Activated CD4-positive, alpha-beta T cell treated with anti-CD3 and anti-CD28 coated beads for 48 hours (primary cell): ENCODE results near the gene GSTA3.
"Not testable (repeated sequence)": the region's sequence is repeated elsewhere in the genome, so short reads cannot be mapped to it uniquely, and the experiment has no call there.

Source experiments
- DNase-seq: peaks from one replicate; pipeline ENCODE4 v3.0.0-alpha.2; 2020

Gene GSTA3

DNA sequence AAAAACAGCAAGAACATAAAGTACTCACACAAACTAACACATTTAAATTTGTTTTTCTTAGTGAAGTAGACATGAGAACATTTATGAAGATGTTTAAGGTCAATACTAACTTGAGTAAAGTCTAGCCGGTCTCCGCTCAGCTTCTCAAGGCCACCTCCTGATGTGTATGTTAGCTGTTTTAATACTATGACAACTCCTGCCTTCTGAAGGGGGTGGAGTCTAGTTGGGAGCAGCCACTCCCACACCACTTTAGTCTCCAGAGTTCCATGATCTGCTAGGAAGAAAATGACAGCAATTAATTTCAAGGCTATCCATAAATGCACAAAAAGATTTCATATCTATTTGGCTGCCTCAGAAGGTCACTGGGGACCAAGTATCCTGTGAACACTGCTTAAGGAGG lies at the start of gene GSTA3:
TSS of gene GSTA3 (minus strand) at position 168 of the 400 bp plus-strand sequence. CDS start 3,864 bp downstream, outside the sequence.
- no peak for DNase-seq

DNA sequence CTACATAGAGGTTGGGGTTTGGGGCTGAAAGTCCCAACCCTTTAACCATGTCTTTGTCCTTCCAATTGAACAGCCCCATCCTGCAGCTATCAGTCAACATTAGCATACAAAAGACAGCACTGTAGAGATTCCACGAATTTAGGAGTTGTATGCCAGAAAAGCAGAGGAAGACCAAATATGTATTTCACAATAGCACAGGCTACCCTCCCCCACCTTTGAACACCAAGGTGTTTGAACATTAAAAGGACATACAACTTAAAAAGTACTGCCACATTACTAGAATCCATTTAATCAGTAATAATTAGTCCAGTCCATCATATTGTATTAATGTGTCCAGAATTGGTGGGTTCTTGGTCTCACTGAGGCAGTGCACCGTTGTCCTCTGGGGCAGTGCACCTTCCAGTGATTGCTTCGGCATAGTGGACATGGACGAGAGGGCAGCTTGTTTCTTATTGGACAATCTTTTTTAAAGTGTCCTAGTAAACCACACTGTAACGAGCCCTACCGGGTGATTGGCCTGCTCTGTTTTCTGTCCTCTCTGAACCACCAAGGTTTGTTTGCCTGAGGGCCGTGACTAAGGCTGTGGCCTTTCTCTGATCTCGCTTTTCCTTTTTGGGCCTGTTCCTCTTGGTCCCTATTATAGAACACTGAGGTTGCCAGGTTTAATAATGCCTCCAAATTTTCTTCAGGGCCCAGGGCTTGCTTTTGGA lies 49.2 kb upstream of the GSTA3 start:
- no peak for DNase-seq

DNA sequence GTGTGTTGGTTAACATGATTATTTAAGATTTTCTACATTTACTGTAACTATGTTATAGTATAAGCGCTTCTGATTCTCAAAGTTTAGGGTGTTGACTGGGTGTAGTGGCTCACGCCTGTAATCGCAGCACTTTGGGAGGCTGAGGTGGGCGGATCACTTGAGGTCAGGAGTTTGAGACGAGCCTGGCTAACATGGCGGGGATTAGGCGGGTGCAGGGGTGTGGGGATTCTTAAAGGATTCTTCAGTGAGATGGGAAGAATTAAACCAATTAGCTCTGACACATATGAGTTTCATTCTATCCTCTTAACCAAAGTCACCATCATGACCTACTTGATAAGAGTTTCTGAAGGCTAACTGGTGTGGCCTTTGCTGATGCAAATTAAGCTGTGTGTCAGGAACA lies 46.4 kb upstream of the GSTA3 start:
- DNase-seq: no peak

DNA sequence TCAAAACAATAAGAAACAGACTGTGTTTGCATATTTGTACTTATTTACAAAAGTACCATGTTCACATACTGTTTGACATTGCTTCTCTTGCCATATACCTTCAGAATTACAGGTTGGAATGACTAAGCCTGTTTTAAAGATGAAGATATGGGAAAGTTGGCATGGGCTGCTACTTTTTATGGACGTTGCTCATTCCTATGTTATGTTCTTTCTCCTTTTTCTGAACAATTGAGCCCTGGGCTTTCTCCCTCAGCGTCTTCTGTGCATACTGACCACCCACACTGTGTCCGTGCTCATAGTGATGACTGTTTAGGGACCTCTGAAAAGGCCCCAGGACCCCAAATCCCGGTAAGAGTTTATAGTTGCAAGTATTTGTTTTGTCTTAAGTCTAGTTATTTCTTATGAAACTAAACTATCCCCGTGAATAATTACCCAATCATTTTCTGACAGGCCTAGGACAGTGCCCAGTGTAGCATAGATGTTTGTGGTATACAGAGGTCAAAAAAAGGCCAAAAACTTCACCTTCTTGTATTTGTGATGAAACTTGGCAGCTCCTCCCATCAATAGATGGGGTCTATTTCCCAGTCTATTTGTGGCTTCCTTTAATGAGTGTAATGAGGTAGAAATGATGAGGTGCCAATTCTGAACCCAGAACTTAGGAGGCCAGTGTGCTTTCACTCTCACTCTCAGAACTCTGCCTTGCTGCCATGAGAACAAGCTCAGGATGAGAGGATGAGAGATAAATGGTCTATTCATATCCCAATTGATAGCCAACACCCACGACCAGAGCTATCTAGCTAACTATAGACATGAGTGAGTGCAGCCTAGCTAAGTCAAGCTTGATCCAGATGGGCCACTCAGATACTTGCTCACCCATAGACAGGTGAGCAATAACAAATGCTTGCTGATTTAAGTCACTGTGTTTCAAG lies 44.7 kb upstream of the GSTA3 start:
- no peak for DNase-seq

DNA sequence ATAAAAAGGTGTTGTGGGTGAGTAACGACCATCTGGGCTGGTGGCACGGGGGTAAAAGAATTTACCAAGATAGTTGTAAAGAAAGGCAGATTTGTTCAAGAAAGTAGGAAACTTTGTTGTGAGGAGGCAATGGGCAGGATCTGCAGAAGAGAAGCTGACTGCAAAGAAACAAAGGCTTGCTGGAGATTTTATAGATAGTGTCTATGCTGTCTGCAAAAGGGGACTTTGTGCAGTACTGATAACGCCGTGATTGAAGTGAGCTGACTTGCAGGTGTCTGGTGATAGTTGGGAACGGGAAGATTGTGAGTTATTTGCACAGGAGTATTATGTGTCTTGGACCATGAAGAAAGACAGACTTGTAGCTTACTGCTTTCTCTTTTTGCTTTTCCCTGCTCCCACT lies 36.8 kb upstream of the GSTA3 start:
- no peak for DNase-seq

DNA sequence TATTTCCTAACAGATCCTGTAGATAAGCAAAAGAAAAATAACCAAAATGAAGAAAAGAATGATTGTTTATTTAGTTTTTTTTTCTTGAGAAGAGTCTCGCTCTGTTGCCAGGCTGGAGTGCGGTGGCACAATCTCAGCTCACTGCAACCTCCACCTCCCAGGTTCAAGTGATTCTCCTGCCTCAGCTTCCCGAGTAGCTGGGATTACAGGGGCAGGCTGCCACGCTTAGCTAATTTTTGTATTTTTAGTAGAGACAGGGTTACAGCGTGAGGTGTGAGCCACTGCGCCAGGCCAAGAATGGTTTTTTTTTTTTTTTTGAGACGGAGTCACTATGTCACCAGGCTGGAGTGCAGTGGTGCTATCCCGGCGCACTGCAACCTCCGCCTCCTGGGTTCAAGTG lies 33.3 kb upstream of the GSTA3 start:
- not testable (repeated sequence) for DNase-seq

DNA sequence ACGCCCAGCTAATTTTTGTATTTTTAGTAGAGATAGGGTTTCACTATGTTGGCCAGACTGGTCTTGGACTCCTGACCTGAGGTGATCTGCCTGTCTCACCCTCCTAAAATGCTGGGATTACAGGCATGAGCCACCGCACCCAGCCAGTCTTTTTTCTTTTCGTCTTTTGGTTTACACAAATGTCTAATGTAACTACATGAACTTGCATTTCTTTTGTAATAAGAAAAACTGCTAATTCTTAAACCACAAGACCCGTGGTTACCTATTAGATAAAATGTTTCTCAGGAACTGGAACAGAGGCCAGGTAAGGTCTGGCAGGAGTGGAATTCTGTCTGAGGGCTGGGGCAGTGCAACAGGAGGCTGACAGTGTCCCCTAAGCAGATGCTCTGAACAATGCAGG lies 32.7 kb upstream of the GSTA3 start:
- no peak for DNase-seq

DNA sequence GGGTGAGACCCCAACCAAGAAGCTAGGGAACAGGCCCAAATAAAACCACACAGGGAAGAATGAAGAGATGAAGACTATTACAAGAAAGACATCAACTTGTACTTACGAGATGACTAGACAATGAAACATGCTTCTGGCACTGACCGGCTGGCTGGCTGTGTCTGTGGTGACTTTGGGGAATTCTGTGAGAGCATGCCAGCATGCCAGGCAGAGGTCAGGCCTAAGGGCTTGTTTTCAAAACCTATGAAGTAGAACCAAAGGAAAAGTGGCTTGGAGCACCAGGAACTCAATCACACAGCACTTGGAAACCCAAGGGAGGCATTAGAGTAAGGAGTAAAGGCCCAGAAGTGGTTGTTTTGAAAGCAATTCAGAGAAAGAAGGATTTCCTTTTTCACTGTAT lies 28.4 kb upstream of the GSTA3 start:
- no peak for DNase-seq

DNA sequence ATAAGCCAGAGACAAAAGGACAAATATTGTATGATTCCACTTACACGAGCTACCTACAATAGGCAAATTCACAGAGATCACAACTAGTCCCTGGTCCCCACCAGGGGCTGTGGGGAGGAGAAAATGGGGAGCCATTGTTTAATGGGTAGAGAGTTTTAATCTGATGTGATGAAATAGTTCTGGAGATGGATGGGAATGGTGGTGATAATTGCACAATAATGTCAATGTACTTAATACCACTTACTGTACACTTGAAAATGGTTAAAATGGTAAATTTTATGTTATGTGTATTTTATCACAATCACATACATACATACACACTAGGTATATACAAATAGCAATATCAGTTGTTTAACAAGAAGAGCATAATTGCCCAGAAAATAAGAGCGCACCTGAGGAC lies 24.3 kb upstream of the GSTA3 start:
- no peak for DNase-seq

DNA sequence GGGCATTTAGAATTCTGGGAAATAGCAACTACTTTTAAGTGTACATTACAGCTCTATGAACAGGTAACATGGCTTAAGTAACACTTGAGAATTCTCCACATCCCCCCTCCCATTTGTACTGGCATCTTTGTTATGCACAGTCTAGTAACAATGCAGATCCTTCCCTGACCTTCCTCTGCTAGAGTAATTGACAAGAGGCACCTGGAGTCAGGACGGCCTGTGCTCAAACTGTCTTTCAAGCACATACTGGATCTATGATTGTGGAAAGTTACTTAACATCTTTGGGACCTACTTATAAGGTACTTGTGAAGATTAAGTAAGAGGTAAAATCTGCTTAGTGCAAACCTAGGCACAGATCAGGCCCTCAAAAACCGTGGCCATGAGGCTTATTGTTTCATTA lies 21.9 kb upstream of the GSTA3 start:
- DNase-seq: no peak

DNA sequence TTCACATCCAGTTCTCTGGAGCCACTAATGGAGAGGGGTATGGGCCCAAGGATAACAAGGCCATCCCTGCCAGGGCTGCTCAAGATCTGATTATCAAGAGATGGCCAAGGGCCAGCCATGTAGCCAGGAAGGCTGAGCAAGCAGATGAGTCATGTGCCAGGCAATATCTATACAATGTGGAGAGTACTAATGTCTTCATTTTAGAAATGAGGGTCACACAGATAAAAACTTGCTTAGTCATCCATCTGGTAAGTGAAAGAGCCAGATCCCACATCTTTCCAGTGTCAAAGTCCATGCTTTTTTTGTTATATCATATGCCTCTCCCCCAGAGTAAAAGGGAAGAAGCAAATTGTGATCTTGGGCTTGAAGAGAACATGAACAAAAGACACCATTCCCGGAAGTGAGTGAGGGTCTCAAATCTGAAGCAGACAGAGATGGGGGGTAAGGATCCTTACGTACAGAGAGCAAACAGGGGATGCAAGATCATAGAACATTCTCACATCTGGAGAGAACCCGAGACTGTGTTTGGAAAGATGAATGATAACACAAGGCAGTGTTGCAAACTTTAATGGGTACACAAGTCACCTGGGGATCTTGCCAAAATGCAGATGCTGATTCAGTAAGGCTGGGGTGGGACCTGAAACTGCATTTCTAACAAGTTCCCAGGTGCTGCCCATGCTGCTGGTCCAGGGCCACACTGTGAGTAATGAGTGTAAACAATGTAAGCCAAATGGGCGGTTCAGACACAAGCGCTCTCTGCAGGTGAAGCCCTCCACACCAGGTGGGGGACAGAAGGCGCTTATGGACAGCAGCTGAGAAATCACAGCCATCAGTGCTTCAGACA lies 20.0 kb upstream of the GSTA3 start:
- no peak for DNase-seq

DNA sequence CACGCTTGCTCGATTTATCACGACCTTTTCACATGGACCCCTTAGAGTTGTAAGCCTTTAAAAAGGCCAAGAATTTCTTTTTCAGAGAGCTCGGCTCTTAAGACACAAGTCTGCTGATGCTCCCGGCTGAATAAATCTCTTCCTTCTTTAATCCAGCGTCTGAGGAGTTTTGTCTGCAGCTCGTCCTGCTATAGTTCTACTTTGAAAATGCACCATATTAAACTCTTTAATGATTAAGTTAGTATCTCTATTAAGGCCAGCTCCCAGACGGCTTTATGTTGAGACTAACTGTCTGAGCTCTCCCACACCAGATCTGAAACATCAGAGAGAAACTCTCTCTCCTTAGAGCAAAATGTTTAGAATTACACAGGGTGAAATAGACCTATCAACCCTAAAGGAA lies 18.0 kb upstream of the GSTA3 start:
- DNase-seq: no peak

DNA sequence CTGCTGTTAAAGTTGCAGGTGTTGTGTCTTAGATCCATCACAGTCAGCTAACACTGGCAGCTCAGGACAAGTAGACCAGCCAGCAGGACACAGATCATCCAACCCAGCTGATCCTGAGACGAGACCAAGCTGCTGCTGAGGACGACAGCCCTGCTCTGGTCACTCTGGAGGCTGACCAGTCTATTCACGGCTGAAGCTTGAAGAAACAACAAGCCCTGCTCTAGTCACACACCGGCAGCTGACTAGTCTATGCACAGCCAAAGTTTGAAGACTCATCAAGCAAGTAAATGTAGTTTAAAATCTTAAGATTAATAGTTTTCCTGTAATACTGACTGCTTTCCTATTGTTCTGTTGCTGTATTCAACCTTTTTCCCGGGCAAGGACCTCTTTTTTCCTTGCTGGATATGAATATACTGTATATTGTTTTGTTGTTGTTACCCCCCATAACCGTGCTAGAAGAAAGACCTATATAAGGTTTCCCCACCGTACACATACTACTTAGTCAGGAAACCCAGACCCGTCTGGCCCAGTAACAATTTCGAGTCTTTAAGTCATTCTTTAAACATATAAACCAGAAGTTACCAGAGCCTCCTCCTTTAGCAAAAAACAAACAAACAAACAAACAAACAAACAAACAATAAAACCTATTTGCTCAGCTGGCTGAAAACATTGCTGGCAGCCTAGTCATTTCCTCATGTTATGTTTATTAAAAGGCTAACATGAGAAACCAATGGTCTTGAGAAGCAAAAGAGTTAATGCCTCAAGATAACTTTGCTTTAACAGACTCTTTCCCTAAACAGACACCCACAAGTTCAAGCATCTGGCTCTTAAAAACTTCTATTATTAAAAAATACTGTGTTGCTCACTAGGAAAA lies 16.7 kb upstream of the GSTA3 start:
- no peak for DNase-seq

DNA sequence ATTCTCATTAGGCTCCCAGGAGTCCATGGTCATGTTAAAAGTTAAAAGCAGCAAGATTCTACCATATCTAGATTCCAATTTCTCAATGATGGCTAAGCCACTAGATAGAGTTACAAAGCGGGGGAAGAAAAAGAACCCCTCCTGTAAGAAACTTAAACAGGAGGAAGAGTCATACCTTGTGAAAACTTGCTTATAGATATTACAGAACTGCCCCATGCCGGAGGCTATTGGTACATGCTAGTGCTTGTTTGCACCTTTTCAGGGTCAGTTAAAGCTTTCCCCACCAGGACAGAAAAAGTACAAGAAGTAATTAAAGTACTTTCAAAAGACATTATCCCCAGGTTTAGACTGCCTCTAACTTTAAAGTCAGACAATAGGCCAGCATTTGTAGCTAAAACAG lies 15.5 kb upstream of the GSTA3 start:
- DNase-seq: no peak

DNA sequence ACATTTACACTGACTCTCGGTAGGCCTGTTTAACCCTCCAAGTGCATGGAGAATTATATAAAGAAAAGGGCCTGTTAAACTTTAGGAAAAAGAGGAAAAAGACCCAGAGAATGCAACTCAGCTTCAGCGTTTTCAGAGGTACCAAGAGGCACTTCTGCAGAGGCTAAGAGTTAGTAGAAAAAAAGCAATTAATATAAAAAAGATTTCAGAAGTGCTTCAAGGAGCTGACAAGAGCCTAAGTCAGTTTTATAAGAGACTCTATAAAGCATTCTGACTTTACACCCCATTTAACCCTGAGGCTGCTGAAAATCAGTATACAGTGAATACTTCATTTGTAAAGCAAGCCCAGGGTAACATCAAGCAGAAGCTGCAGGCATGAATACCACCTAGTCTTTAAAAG lies 14.2 kb upstream of the GSTA3 start:
- not testable (repeated sequence) for DNase-seq

DNA sequence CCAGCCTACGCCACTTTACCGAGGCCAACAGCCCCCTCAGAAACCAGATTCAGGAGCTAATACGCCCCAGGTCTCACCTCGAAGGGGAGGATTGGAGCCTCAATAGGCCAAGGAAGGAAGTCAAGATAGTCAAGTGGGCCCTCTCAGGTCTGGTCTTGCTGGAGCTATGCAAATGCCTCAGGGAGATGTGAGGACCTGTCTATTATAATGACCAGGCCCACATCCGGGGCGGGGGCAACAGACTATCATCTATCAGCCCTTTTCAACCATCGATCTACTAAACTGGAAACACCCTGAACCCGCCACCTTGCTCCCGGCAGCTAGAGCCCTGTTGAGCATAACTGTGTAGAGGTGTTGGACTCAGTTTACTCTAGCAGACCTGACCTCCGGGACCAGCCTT lies 12.7 kb upstream of the GSTA3 start:
- no peak for DNase-seq

DNA sequence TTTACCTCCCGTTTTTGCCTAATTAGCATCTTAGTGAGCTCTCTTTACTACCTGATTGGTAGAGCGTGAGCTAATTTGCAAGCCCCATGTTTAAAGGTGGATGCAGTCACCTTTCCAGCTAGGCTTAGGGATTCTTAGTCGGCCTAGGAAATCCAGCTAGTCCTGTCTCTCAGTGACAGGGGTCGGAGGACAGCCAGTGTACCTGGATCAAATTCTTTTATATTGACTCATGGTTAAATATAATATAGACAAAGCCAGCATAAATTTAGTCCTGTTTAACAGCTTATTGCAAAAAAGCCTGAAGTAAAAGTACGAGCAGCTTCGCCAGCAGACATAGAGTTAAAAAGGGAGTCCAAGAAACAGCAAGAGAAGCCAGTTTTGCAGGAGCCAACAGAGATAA lies 12.2 kb upstream of the GSTA3 start:
- no peak for DNase-seq

DNA sequence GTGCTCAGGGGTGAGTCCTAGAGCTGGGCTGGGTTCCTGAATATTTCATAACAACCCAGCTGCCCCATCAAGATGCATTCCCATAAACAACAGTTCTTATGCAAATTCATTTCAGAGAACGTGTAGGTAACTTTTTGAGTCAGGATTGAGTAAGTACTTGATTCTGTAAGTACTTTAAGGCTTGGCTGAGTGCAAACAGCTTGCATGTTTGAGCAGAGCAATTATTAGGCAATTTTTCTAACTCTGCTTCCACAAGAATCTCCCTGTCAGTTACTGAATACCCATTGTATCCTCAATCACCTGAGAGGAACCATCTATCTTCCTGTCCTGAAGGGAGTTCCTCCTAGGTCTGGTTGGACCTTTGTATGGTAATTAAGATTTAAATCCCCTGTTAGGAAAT lies 10.0 kb upstream of the GSTA3 start:
- DNase-seq: not testable (repeated sequence)

DNA sequence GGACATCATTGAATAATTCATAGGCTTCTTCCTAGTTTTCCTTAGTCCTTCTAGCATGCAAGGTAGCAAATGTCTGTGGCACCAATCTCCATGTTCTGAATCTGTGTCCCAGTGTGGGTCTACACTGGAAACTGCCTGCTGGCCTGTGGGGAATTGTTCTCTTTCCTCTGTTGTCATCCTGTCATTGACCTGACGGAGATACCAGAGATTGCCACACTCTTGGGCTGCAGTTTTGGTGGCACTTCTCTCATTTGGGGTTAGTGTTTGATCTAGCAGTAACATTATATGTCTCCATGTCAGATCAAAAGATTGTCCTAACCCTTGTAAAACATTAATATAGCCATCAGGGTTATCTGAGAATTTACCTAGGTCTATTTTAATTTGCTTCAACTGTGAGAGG lies 9.3 kb upstream of the GSTA3 start:
- not testable (repeated sequence) for DNase-seq

DNA sequence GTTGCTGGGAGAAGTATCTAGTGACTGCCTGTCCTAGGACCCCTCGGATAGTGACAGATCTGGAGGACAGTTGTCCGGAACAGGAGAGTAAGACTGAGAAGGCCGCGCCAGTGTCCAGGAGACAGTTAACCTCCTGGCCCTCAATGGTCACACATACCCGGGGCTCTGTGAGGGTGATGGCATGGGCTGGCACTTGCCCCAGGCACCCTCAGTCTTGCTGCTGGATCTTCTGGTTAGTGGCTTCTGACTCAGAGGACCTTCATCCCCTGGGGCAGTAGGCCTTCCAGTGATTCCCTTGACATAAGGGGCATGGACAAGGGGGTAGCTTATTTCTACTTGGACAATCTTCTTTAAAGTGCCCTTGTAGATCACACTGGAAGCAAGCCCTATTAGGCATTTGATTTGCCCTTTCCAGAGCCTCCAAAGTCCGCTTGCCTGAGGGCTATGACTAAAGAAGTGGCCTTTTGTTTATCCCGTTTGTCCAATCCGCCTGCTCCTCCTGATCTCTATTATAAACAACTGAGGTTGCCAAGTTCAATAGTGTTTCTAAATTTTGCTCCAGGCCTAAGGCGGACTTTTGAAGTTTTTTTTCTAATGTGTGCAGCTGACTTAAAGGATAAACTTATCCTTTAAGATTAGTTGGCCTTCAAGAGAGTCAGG lies 8.7 kb upstream of the GSTA3 start:
- not testable (repeated sequence) for DNase-seq

DNA sequence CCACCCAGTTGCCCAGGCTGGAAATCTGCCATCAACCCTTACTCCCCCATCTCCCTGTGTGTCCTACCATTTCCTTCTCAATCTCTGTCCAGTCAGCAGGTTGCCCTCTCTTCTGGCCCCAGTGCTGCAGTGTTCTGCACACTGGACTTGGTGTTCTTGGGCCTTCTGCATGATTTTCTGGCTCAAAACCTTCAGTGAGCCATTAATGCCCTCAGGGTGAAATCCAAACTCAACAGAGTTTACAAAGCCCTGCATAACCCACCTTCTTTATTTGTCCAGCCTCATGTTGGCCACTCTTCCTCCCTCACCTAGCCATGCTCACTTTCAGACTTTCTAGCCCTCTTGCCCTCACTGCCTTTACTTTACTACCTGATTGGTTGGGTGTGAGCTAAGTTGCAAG lies 5.0 kb upstream of the GSTA3 start:
- no peak for DNase-seq

DNA sequence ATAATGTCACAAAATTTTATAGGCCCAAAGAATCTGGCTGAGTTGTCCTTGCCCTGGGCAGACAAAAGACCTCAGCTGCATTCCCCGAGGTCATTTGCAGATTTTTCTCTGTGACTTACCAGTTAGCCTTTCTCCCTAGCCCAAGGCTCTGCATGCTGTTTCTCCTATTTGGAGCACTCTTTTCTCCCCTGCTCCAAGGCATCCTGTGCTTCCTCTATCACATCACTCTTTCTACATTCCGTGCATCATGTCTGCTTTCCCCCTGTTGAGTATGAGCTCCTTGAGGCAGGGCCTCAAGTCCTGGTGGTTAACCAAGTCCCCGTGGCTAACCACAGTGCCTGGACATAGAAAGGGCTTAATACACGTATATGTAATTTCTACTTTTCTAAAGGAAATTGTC lies 593 bp upstream of the GSTA3 start:
- DNase-seq: no peak
